ENCODE results near the gene CHN2.
A peak's percentile ranks its signal among the peaks of the same experiment; 100 is the strongest.

CHN2 gene

GRCh38 chr7:29194594-29195427 lies at the start of gene CHN2:
Gene CHN2 (plus strand): TSS chr7:29194775.
- Histone ChIP-seq H3K27me3 (peaks cover 0 to 22% of the 10 kb centered on the region in 2 donors), H3K4me1 (peaks cover 0 to 18% (median 16%) of the 10 kb centered on the region in 4 donors), H3K9me3 (no peaks in the 10 kb centered on the region), H3K27ac (peak within 1 kb of the TSS in 1 of 2 donors; percentile 24), H3K36me3 (no peaks in the 10 kb centered on the region), H3K4me3 (peak within 1 kb of the TSS; percentile 50 to 62)
- TF ChIP-seq CTCF (IDR thresholded peaks at IDR 0.05) = no peak
- DNase-seq = peak in 1 of 2 donors; percentile 62
- intact Hi-C loops (cut with DNase I; ENCODE audit: low total_unique reads) = no loop called here

- no peaks in the 10 kb centered on the region for H3K36me3 ChIP-seq
- H3K4me1 ChIP-seq = peaks cover 0 to 10% (median 5%) of the 10 kb centered on the region in 4 donors
- peak overlapping the region; percentile 36 to 37 for H3K4me3 ChIP-seq
- intact Hi-C loops (cut with DNase I; ENCODE audit: low total_unique reads) = no loop called here
- H3K9me3 ChIP-seq = no peaks in the 10 kb centered on the region
- peaks cover 0 to 19% of the 10 kb centered on the region in 2 donors for H3K27me3 ChIP-seq
- no peak for DNase-seq
- no peak overlapping the region for H3K27ac ChIP-seq
- TF ChIP-seq CTCF (IDR thresholded peaks at IDR 0.05) = no peak
These were observed 49.0 kb upstream of the CHN2 start for GRCh38 chr7:29145553-29146056.

GRCh38 chr7:29146057-29146706 lies 48.4 kb upstream of the CHN2 start, which contains the start of gene CPVL:
Gene CPVL (minus strand): TSS chr7:29146537. CDS start chr7:29121061, 25,476 bp downstream.
- peak; percentile 72 to 78 for DNase-seq
- Histone ChIP-seq H3K4me3 (peak within 1 kb of the TSS; percentile 36 to 37), H3K36me3 (no peaks in the 10 kb centered on the region), H3K9me3 (no peaks in the 10 kb centered on the region), H3K4me1 (peaks cover 0 to 10% (median 5%) of the 10 kb centered on the region in 4 donors), H3K27me3 (peaks cover 0 to 19% of the 10 kb centered on the region in 2 donors), H3K27ac (no peak within 1 kb of the TSS)
- intact Hi-C loops (cut with DNase I; ENCODE audit: low total_unique reads) = no loop called here
- TF ChIP-seq CTCF (IDR thresholded peaks at IDR 0.05) = no peak

- H3K36me3 ChIP-seq = no peaks in the 10 kb centered on the region
- DNase-seq = no peak
- peaks cover 0 to 10% (median 5%) of the 10 kb centered on the region in 4 donors for H3K4me1 ChIP-seq
- no peak for TF ChIP-seq CTCF (IDR thresholded peaks at IDR 0.05)
- peak overlapping the region; percentile 36 to 37 for H3K4me3 ChIP-seq
- intact Hi-C loops (cut with DNase I; ENCODE audit: low total_unique reads) = no loop called here
- H3K9me3 ChIP-seq = no peaks in the 10 kb centered on the region
- H3K27me3 ChIP-seq = peaks cover 0 to 19% of the 10 kb centered on the region in 2 donors
- H3K27ac ChIP-seq = no peak overlapping the region
These were observed 47.5 kb upstream of the CHN2 start for GRCh38 chr7:29146888-29147609.

- H3K9me3 ChIP-seq = no peaks in the 10 kb centered on the region
- DNase-seq = no peak
- no peak overlapping the region for H3K4me3 ChIP-seq
- H3K27me3 ChIP-seq = peaks cover 0 to 19% of the 10 kb centered on the region in 2 donors
- H3K4me1 ChIP-seq = peaks cover 0 to 10% (median 5%) of the 10 kb centered on the region in 4 donors
- H3K27ac ChIP-seq = no peak overlapping the region
- no peak for TF ChIP-seq CTCF (IDR thresholded peaks at IDR 0.05)
- no peaks in the 10 kb centered on the region for H3K36me3 ChIP-seq
- intact Hi-C loops (cut with DNase I; ENCODE audit: low total_unique reads) = no loop called here
These were observed 46.8 kb upstream of the CHN2 start for GRCh38 chr7:29147821-29148220.

Data from tibial artery (tissue), 4 donors.